Lung microvascular endothelial cell (primary cell): ENCODE measurements around the gene VPS26A. TPM values are rescaled to one million over a fixed set of nuclear protein-coding genes. Genes with fewer than 3 reads are reported as not detected.
A peak's percentile ranks its signal among the peaks of the same experiment; 100 is the strongest.

ENCODE experiments used
- DNase-seq, 2 donors: peaks; one replicate each; pipeline versions ENCODE4 v3.0.0 to v3.0.0-alpha.2; 2010; ENCODE audit warnings: low read depth in 2 of 2
- total RNA-seq: library from RNA; depleted of rRNA; stranded (reverse); fragments of >200 nt; gene quantifications from 2 replicates; pipeline ENCODE4 v1.2.1, GENCODE V29; 2014

The VPS26A gene
- total RNA-seq: 24.6 and 29.0 TPM in 2 replicates

- peak; percentile 99 for DNase-seq
These were observed at the start of gene VPS26A for GRCh38 chr10:69123747-69124562. TSS of gene VPS26A (plus strand) at chr10:69124178. CDS start at chr10:69124278, 100 bp downstream.

DNA sequence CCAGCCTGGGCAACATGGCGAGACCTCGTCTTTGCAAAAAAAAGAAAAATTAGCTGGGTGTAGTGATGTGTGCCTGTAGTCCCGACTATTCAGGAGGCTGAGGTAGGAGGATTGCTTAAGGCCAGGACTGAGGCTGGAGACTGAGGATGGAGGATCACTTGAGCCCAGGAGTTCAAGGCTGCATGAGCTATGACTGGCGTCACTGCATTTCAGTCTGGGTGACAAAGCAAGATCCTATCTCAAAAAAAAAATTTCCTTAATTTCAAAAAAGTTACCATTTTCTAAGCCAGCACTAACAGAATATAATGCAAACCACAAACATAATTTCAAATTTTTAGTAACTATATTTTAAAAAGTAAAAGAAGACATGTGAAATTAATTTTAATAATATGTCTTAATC is 49.4 kb upstream of the VPS26A start:
- no peak for DNase-seq

- DNase-seq: no peak
These were observed 48.5 kb upstream of the VPS26A start for GRCh38 chr10:69075431-69075830.

DNA sequence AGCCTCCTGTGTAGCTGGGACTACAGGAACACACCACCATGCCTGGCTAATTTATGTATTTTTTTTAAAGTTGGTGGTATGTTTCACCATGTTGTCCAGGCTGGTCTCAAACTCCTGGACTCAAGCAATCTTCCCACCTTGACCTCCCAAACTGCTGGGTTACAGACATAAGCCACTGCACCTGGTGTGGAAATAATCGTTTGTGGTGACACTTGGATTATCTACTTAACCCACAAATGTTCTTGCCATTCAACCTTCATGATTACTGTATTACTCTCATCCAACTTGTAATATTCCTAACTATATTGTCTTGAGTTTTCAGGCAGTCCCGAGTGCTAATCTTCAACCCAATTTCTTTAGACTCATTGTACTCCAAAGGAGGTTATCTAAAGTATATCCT is 45.7 kb upstream of the VPS26A start:
- DNase-seq: no peak

DNA sequence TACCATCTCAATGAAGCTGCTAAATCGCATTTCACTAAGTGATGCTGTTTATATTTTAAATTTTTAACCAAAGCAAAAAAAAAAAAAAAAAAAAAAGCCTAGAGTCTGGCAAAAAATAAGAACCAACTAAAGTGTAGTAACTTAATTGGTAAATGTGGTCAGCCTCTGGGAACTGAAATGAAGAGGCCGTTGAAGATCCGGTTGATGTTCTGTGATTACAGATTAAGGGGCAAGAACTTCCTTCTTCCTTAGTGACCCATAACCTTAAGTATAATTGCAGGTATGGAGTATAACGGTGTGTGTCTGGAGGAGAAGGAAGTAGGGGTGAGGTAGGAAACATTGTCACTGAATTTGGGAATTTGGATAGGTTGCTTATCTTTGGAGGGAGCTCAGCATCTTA is 43.8 kb upstream of the VPS26A start:
- DNase-seq: no peak

DNA sequence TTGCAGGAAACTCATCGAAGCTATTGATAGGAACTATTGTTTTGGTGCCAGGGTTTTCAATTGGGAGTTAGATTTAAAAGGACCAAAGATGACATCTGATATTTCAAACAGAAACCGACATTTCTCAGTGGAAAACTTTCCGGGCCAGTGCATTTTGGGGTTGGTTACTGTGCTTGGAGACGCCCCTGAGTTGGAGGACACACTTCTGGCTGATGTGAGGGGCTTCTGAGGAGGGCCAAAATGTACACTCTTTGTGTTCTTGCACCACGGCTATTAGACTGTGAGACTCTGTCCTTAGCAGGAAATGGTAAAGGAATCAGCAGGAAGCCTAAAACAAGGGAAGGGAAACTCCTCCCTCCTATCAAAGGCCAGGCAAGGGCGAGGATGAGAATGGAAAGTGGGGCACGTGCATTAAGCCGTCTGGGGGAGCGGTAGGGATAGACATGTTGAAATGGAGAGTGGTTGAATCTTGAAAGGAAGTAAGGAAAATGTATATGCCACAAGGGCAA is 37.9 kb upstream of the VPS26A start:
- DNase-seq: peak; percentile 37 to 80

DNA sequence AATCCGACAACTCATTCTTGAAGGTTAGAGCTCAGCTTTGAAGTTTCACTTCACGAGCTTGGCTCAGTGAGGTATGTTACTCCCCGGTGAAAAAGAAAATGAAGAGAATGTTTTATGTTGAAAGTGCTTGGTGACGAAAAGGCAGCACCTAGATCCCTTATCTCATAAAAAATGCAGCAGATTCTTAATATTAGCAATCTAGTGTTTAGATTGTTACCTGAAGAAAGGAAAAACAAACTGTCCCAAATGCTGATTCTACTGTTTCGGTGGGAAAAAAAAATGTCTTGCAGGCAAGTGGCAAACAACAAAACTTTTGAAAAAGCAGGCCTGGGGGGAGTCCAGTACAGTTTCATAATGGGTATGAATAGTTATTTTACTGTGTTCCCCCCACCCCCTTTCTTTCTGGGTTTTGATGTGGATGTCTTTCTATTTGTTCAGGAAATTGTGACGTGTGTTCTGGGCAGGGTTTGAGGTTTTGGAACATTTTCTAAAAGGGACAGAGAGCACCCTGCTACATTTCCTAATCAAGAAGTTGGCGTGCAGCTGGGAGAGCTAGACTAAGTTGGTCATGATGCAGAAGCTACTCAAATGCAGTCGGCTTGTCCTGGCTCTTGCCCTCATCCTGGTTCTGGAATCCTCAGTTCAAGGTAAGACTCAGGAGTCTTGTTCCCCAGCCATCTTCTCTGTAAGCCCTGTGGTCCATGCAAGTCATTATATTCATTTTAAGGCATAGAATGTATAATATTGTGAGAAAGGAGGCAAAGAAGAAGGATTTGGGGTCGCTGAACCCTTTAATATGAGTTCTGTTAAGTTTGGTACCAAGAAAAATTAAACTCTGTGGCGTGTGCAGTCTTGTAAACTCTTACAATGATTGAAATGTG is 36.1 kb upstream of the VPS26A start, which contains the start of gene SRGN:
Gene SRGN, plus strand, starts transcription at position 514 of the 881 bp plus-strand sequence. Its CDS starts 55 bp downstream, at position 569.
- DNase-seq: peak; percentile 93 to 94

DNA sequence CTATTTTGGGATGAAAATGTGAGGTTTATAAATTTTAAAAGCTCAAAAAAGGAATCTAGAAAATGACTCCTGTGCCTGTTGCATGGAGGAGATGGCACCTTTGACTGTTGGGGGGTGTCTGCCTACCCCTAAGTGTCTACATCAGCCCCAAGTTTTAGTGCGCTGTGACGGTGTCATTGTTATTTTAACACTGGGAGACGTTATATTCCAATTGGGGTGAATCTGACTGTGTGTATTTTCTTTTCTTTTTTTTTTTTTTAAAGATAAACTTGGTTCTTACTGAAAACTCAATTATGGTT is 35.6 kb upstream of the VPS26A start:
- DNase-seq: no peak

- peak; percentile 89 to 92 for DNase-seq
These were observed 35.0 kb upstream of the VPS26A start for GRCh38 chr10:69088801-69089501.

DNA sequence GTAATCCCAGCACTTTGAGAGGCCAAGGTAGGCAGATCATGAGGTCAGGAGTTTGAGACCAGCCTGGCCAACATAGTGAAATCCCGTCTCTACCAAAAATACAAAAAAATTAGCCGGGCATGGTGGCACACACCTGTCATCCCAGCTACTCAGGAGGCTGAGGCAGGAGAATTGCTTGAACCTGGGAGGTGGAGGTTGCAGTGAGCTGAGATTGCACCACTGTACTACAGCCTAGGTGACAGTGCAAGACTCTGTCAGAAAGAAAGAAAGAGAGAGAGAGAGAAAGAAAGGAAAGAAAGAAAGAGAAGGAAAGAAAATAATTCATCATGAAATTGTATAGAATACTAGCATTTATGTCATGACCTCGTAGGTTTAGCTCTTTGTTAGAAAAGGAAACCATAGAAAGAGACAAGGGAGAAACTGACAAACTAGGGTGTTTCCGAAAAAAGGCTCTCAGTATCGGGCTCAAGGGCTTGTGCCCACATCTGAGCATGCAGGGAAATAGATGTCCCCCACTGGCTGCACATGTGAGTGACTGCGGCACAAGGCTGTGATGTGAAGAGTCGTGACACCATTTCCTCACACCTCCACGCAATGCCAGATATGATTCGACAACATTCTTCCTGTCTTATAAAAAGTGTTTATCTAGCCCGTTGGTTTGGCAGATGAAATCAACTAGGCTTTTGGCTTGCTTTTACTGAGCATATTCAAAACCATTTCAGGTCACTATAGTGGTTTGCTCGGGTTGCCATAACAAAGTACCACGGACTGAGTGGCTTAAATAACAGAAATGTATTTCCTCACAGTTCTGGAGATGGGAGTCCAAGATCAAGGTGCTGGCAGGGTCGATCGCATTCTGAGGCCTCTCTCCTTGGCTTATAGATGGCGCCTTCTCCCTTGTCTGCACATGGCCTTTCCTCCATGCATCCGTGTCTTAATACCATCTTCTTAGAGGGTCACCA is 34.1 kb upstream of the VPS26A start:
- DNase-seq: peak; percentile 84 to 97

- no peak for DNase-seq
These were observed 33.3 kb upstream of the VPS26A start for GRCh38 chr10:69090685-69091084.

- peak in 1 of 2 donors; percentile 48 for DNase-seq
These were observed 32.8 kb upstream of the VPS26A start for GRCh38 chr10:69091143-69091651.

DNA sequence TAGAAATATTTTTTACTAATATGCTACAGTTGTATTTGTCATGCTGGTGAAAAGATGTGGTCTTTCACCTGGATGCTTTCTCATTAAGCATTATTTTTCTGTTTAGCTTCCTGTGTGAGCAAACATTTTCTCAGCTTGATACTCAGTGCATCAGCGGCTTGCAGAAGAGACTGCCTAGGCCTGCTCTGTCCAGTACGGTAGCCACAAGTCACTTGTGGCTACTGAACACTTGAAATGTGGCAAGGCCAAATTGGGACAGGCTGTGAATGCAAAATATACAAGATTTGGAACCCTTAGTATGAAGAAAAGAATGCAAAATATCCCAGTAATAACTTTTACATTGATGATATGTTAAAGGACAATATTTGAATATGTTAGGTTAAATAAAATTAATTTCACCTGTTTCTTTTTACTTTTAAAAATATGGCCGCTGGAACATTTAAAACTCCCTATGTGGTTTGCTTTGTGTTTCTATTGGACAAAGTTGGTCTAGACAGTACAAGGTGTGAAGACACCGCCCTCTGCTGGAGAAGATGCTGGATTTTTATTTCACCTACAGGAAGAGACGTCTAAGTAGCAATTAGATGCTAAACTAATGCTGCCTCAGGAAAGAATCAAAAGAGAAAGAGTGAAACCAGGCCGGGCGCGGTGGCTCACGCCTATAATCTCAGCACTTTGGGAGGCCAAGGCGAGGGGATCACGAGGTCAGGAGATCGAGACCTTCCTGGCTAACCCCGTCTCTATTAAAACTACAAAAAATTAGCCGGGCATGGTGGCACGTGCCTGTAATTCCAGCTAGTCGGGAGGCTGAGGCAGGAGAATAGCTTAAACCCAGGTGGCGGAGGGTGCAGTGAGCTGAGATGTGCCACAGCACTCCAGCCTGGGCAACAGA is 30.8 kb upstream of the VPS26A start:
- DNase-seq: peak; percentile 88 to 89

GRCh38 chr10:69093933-69094332 is 30.0 kb upstream of the VPS26A start:
- DNase-seq: peak in 1 of 2 donors; percentile 38

DNA sequence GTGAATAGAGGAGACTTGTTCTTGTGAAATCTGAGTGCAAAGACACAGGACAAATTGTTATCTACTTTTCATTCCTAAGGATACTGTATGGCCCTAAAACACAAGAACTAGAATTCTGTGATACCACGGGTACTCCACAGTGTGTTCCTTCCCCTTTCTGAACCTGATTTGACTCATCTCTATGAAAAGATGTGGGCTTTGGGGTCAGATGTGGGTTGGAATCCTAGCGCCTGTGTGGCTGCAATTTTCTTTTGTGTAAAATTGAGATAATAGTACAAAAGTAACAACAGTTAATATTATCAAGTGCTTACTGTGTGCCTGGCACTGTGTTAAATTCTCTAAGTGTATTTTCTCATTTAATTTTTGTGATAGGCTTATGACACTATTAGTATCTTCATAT is 27.9 kb upstream of the VPS26A start:
- DNase-seq: no peak

DNA sequence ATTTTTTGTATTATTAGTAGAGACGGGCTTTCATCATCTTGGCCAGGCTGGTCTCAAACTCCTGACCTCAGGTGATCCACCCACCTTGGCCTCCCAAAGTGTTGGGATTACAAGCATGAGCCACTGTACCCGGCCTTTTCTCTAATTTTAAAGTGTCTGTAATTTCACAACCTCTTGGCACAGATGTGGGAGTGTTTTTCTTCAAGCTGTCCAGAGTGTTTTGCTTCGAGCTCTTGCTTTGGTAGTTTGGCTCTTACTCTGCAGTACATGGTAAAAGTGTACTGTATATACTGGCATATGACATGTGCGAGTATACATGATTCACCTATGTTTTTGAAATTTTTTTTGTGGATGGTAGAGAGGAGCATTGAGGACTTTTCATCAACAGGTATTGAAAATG is 26.2 kb upstream of the VPS26A start:
- no peak for DNase-seq

DNA sequence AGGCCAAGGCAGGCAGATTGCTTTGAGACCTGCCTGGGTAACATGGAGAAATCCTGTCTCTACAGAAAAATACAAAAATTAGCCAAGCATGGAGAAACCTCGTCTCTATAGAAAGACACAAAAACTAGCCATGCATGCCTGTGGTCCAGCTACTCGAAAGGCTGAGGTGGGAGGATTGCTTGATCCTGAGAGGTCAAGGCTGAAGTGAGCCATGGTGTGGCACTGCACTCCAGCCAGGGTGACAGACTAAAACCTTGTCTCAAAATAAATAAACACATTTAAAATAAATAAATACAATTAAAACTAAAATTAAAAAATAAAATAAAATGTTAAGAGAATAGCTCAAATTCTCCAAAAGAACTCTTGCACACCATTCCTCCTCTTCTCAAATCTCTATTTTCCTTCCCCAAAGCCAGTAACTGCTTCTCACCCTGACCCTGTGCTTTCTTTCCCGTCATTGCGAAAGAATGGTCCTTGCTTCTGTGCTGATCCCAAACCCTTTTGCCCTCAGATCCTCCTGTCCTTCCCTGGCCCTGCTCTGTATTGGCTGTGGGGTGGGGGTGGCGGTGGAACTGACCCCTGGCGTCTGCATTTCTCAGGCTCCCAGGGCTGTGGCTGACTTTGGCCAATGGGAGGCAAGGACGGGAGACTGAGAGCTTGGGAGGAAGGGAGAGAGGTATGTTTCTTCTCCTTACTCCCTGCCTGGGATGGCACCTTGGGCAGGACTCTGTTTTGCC is 23.7 kb upstream of the VPS26A start:
- no peak for DNase-seq

GRCh38 chr10:69101451-69102095 is 22.4 kb upstream of the VPS26A start:
- peak; percentile 38 to 86 for DNase-seq
